Activated T-cell treated with anti-CD3 and anti-CD28 coated beads for 24 hours (primary cell): ENCODE measurements around the gene DTNB.
A peak's percentile ranks its signal among the peaks of the same experiment; 100 is the strongest.
"Not testable (repeated sequence)": the region's sequence is repeated elsewhere in the genome, so short reads cannot be mapped to it uniquely, and the experiment has no call there.

Source experiments
- DNase-seq: peaks from one replicate; pipeline ENCODE4 v3.0.0-alpha.2; 2020; ENCODE audit warnings: low read depth

Gene DTNB

DNA sequence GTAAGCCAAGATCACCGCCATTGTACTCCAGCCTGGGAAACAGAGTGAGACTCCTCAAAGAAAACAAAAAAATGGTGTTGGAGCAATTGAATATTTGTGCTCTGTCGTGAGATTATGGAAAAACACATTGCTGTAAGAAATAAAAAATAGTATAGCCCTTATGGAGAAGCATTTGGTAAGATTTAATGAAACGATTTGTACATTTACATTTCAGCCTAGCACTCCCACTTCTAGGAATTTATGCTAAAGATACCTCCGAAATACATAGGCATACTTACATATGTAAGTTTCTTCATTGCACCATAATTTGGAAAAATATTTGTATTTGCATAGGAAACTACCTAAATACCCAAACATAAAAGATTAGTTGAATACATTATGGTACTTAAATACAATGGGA, 8.7 kb upstream of the DTNB start:
- DNase-seq: no peak

GRCh38 chr2:25677877-25678276, 4.5 kb upstream of the DTNB start:
- no peak for DNase-seq

DNA sequence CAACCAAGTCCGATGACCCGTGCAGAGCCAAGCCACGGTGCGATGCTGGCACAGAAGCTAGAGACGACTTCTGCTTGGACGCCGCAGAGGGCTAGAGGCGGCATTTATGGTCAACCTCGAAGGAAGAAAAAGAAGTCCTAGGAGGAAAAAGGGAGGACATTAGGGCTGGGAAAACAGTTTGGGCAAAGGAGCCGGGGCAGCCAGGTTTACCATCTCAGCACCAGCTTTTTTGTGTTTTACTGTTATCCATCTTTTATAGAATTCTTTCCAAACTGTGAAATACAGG, 643 bp upstream of the DTNB start:
- DNase-seq: no peak

- DNase-seq: peak; percentile 60
Measured at GRCh38 chr2:25672494-25673299, 680 bp downstream of the DTNB start.

- DNase-seq: no peak
Measured at GRCh38 chr2:25671622-25672021, 1.8 kb downstream of the DTNB start.

- DNase-seq: no peak
Measured at GRCh38 chr2:25669520-25669919, 3.9 kb downstream of the DTNB start.

DNA sequence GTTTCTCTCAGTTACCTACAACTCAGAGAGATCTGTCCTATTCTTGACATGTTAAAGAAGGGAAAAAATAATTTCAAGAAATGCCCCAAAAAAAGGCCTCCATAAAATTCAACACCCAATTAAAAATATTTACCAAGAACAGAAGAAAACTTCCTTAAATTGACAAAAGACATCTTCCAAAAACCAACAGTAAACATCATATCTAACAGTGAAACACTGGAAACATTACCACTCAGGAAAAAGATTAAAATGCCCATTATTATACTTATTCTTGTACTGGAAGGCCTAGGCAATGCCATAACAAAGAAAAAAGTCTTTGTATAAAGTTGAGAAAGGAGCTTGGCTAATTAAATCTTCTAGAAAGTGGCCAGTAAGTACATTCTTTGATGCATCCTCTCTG, 7.2 kb downstream of the DTNB start:
- no peak for DNase-seq

- not testable (repeated sequence) for DNase-seq
Measured at GRCh38 chr2:25665429-25665828, 7.9 kb downstream of the DTNB start.

GRCh38 chr2:25664965-25665307, 8.4 kb downstream of the DTNB start:
- DNase-seq: no peak

DNA sequence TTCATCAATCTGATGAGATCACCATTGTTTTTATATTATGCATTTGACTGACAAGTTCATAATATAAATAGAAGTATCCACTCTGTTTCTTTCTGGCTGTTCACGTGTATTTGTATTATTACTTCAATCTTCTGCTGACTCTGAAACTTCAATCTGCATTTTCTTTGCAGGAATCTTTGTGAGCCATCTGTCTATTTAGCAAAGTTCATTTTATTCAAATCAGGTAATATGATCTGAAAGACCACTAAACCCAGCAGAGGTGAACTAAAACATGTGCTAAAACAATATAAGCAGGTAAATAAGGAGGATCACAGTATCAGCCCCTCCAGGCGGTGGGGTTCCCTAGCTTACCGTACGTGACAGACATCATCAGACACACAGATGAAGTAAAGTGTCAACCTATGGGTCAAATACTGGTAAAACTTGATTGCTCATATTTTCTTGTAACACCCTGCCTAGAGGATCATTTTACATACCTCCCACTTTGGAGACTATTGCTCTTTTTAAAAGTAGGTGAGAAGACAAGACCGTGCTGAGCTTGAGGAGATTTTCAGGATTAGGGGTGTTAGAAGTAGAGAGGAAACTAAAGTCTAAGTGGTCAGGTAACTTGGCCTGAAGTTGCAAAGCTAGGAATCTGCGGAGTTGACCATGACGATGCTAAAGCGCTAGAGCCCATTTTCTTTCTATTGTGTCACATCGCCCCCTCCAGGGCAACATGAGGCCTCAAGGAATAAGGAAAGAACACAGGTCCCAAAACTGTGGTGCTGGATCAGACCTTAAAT, 9.0 kb downstream of the DTNB start:
- no peak for DNase-seq

GRCh38 chr2:25655316-25655715, 18.1 kb downstream of the DTNB start:
- no peak for DNase-seq

DNA sequence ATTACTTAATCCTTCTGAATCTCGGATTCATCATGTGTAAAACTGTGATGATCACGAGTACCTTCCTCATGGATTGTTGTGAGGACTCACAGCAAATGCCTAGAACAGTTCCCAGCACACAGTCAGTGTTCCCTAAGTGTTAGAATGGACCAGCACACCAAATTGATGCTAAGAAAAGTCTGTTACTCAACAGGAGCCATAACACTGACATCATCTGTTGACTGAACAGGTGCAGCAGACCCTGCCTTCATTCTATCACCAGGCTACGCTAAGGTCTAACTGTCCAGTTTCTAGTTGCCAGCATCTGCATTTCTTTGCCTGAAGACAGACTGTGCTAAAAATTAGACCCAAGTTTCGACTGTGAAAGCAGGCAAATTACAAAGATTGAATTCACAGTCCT, 18.6 kb downstream of the DTNB start:
- DNase-seq: no peak

GRCh38 chr2:25651782-25652455, 21.5 kb downstream of the DTNB start:
- DNase-seq: no peak

DNA sequence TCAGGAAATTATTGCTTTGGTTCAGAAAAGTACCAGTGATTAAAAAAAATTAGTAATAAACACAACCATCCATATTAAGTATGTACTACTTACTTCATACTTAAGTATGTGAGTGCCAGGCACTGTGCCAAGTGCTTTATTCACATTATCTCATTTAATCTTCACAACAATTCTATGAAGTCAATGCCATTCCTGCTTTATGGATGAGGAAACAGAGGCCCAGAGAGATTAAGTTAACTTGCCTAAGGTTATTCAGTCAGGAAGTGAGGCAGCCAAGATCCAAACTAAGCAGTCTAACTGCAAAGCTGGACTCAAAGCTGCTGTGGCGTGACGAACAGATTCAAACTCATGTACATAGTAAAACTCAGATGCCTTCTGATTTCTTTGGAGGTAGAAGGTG, 22.3 kb downstream of the DTNB start:
- DNase-seq: no peak

DNA sequence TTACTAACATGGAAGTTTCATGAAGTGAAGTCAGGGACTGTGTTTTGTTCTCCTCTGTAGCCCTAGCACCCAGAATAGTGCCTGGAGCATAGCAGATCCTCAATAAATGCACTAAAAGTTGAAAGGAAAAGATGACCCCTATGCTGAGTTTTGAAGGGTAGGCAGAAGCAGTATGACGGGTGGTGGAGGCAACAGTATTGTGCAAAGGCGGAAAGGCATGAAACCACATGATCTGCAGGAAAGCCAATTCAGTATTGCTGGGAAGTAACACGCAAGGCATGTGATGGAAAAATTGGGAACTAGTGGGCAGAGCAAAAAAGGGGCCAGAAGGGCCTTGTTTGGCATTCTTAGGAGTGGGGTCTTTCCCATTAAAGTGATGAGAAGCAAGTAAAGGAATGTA, 23.1 kb downstream of the DTNB start:
- DNase-seq: no peak

DNA sequence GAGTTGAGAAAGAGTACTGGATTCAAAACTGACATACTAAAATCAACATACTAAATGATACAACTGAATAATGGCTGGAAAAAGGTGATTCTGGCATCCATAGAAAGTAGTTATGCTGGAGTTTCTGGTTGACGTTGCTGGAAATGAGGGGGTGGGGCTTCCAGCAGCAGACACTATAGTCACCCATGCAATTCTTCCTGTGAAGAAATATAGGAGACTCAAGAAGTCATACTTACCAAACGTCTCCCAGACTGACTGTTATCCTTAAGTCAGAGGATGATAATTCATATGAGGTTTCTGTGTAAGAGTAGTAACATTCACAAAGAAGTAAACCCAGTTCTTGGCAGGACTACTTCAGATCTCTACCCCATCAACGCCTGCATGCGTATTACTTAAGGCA, 23.6 kb downstream of the DTNB start:
- no peak for DNase-seq

- no peak for DNase-seq
Measured at GRCh38 chr2:25642298-25642697, 31.1 kb downstream of the DTNB start.

GRCh38 chr2:25639696-25640095, 33.7 kb downstream of the DTNB start:
- no peak for DNase-seq

DNA sequence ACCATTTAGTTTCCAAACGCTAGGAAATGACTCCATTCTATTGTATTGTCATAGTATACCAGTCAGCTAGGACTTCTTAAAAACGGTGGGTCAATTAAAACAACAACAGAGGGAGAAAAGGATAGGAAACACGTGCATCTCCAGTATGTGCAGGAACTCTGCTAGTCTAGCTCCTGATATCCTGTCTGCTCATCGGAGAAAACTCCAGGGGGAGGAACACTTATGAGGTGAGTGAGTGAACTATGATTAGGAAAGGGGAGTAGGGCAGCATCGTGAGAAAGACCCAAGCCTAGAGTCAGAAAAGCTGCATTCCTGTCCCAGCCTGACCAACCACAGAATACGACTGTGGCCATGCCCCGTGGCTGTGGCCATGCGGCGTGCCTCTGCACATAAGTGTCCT, 34.2 kb downstream of the DTNB start:
- DNase-seq: no peak

GRCh38 chr2:25635797-25636196, 37.6 kb downstream of the DTNB start:
- DNase-seq: no peak

DNA sequence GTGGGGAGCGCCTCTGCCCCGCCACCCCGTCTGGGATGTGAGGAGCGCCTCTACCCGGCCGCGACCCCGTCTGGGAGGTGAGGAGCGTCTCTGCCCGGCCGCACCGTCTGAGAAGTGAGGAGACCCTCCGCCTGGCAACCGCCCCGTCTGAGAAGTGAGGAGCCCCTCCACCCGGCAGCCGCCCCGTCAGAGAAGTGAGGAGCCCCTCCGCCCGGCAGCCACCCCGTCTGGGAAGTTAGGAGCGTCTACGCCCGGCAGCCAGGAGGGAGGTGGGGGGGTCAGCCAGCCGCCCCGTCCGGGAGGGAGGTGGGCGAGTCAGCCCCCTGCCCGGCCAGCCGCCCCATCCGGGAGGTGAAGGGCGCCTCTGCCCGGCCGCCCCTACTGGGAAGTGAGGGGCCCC, 39.6 kb downstream of the DTNB start:
- DNase-seq: not testable (repeated sequence)

GRCh38 chr2:25632396-25632795, 41.0 kb downstream of the DTNB start:
- no peak for DNase-seq

- no peak for DNase-seq
Measured at GRCh38 chr2:25624635-25625034, 48.7 kb downstream of the DTNB start.
